ENCODE results near the gene MAMSTR.

MAMSTR gene

GRCh38 chr19:48670699-48671445 is 48.7 kb downstream of the MAMSTR start:
- H3K4me1 ChIP-seq (ENCODE audit: insufficient read depth, low read length, poor library complexity, severe bottlenecking), result no peaks in the 10 kb centered on the region
- no peaks in the 10 kb centered on the region for H3K79me2 ChIP-seq (ENCODE audit: insufficient read depth, low read length)
- H3K36me3 ChIP-seq (ENCODE audit: insufficient read depth, low read length), result no peaks in the 10 kb centered on the region
- H3K4me2 ChIP-seq (ENCODE audit: low read depth, low read length, poor library complexity, severe bottlenecking), result no peak overlapping the region
- no peak overlapping the region for H3K4me3 ChIP-seq (ENCODE audit: low read length, poor library complexity, severe bottlenecking)
- H3F3A ChIP-seq (ENCODE audit: low read depth), result no peaks in the 10 kb centered on the region
- no peak for TF ChIP-seq CTCF (conservative IDR thresholded peaks at IDR 0.05; ENCODE audit: low read length)
- H3K27me3 ChIP-seq (ENCODE audit: insufficient read depth, low read length, poor library complexity, severe bottlenecking), result no peaks in the 10 kb centered on the region
- H3K9me3 ChIP-seq (ENCODE audit: insufficient read depth, low read depth, low read length), result no peaks in the 10 kb centered on the region
- H3K9me2 ChIP-seq (replicated peaks; ENCODE audit: low read depth, low read length), result no peaks in the 10 kb centered on the region
- no peak overlapping the region for H3K9ac ChIP-seq (ENCODE audit: low read depth, low read length, poor library complexity, severe bottlenecking)
- H4K20me1 ChIP-seq (ENCODE audit: insufficient read depth, low read length, poor library complexity, severe bottlenecking), result no peaks in the 10 kb centered on the region
- no peak overlapping the region for H2AFZ ChIP-seq (ENCODE audit: low read length)

GRCh38 chr19:48669903-48670668 is 49.4 kb downstream of the MAMSTR start:
- no peak overlapping the region for H2AFZ ChIP-seq (ENCODE audit: low read length)
- no peaks in the 10 kb centered on the region for H4K20me1 ChIP-seq (ENCODE audit: insufficient read depth, low read length, poor library complexity, severe bottlenecking)
- no peaks in the 10 kb centered on the region for H3K36me3 ChIP-seq (ENCODE audit: insufficient read depth, low read length)
- no peaks in the 10 kb centered on the region for H3F3A ChIP-seq (ENCODE audit: low read depth)
- H3K27me3 ChIP-seq (ENCODE audit: insufficient read depth, low read length, poor library complexity, severe bottlenecking), result no peaks in the 10 kb centered on the region
- H3K9ac ChIP-seq (ENCODE audit: low read depth, low read length, poor library complexity, severe bottlenecking), result no peak overlapping the region
- no peaks in the 10 kb centered on the region for H3K79me2 ChIP-seq (ENCODE audit: insufficient read depth, low read length)
- no peak overlapping the region for H3K4me3 ChIP-seq (ENCODE audit: low read length, poor library complexity, severe bottlenecking)
- H3K4me2 ChIP-seq (ENCODE audit: low read depth, low read length, poor library complexity, severe bottlenecking), result no peak overlapping the region
- H3K9me2 ChIP-seq (replicated peaks; ENCODE audit: low read depth, low read length), result no peaks in the 10 kb centered on the region
- H3K9me3 ChIP-seq (ENCODE audit: insufficient read depth, low read depth, low read length), result no peaks in the 10 kb centered on the region
- no peaks in the 10 kb centered on the region for H3K4me1 ChIP-seq (ENCODE audit: insufficient read depth, low read length, poor library complexity, severe bottlenecking)
- no peak for TF ChIP-seq CTCF (conservative IDR thresholded peaks at IDR 0.05; ENCODE audit: low read length)
- no peak for TF ChIP-seq EZH2phosphoT487 (IDR thresholded peaks at IDR 0.05; ENCODE audit: borderline replicate concordance)

GRCh38 chr19:48668761-48669160 is 50.8 kb downstream of the MAMSTR start:
- Histone ChIP-seq H3K4me1 (ENCODE audit: insufficient read depth, low read length, poor library complexity, severe bottlenecking) (no peaks in the 10 kb centered on the region), H3K27me3 (ENCODE audit: insufficient read depth, low read length, poor library complexity, severe bottlenecking) (no peaks in the 10 kb centered on the region), H3K9ac (ENCODE audit: low read depth, low read length, poor library complexity, severe bottlenecking) (no peak overlapping the region), H3F3A (ENCODE audit: low read depth) (no peaks in the 10 kb centered on the region), H3K4me2 (ENCODE audit: low read depth, low read length, poor library complexity, severe bottlenecking) (no peak overlapping the region), H3K36me3 (ENCODE audit: insufficient read depth, low read length) (no peaks in the 10 kb centered on the region), H3K9me2 (replicated peaks; ENCODE audit: low read depth, low read length) (no peaks in the 10 kb centered on the region), H3K79me2 (ENCODE audit: insufficient read depth, low read length) (no peaks in the 10 kb centered on the region), H3K9me3 (ENCODE audit: insufficient read depth, low read depth, low read length) (no peaks in the 10 kb centered on the region), H2AFZ (ENCODE audit: low read length) (no peak overlapping the region), H4K20me1 (ENCODE audit: insufficient read depth, low read length, poor library complexity, severe bottlenecking) (no peaks in the 10 kb centered on the region), H3K4me3 (ENCODE audit: low read length, poor library complexity, severe bottlenecking) (no peak overlapping the region)
- no peak for TF ChIP-seq EZH2phosphoT487 (IDR thresholded peaks at IDR 0.05; ENCODE audit: borderline replicate concordance)
- TF ChIP-seq CTCF (conservative IDR thresholded peaks at IDR 0.05; ENCODE audit: low read length), result no peak
